Stimulated activated naive CD4-positive, alpha-beta T cell (primary cell): ENCODE data around the gene ERCC3.
"Not testable (repeated sequence)": the region's sequence is repeated elsewhere in the genome, so short reads cannot be mapped to it uniquely, and the experiment has no call there.

Source experiments
- DNase-seq, 6 experiments: peaks; one replicate each; lab custom pipeline; 2025; lab: John Stamatoyannopoulos, UW

ERCC3 gene

GRCh38 chr2:127226132-127226519 lies 67.8 kb downstream of the ERCC3 start:
- no peak for DNase-seq

- no peak for DNase-seq
Observed at GRCh38 chr2:127225186-127225960, 68.6 kb downstream of the ERCC3 start.

DNA sequence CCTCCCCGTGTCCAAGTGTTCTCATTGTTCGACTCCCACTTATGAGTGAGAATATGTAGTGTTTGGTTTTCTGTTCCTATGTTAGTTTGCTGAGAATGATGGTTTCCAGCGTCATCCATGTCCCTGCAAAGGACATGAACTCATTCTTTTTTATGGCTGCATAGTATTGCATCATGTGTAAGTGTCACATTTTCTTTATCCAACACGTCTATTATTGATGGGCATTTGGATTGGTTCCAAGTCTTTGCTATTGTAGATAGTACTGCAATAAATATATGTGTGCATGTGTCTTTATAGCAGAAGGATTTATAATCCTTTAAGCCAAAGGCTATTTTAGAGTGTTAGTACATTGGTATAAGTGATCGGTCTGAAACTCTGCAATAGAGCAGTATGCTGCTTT lies 69.8 kb downstream of the ERCC3 start:
- DNase-seq: not testable (repeated sequence)

DNA sequence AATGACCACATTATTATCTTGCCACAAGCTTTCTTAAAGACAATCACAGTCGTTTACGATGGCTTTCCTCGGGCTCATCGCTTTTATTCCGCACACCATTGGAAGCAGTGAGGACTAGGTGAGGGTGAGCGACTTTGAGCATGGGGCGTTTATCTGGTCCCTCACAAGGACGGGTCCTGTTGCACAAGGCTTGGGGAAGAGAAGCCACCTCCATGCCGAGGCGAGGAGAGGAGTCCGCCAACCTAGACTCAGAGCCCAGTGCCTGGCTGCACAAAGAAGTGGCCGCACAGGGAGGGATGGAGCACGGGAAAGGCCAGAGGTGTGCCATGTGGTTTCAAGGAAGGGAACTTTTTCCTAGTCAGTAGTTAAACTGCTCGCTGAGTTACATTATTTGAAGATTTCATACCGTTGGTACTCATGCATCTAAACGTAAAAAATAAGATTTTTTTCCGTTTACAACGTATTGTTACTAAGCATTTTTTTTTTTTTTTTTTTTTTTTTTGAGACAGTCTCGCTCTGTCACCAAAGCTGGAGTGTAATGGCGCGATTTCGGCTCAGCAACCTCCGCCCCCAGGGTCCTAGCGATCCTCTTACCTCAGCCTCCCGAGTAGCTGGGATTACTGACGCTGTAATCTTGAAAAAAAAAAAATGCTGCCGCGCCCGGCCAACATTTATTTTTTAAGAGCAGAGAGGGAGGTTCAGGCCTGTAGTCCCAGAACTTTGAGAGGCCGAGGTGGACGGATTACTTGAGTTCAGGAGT lies 73.0 kb downstream of the ERCC3 start:
- no peak for DNase-seq

DNA sequence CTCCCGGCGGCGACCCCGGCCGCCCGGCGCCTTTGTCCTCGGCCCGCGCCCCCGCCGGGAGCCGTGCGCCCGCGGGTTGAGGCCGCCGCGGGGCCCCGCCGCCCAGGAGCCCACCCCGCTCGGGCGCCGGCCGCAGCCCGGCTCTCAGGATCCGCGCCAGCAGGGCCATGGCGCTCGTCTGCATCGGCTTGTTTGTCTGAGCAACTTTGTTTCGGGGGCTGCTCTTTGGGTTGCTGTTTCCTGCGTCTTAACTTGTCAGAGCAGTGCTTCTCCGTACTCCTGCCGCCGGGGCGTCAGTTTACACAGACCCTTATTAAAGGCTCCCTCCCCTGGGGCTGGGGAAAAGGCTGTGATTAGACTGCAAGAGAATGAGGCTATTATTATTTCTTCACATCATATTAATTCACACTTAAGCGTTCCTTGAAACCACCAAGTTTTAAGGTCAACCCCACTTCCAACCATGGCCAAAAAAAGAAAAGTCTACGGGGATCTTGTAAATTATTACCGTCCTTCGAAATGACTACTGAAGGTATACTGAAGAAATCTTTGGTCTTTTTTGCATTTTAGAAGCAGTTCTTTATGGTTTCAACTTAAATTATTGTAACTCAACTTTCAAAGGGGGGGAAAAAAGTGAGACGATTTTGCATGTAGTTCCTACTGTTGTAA lies 73.7 kb downstream of the ERCC3 start, which contains the start of gene CYP27C1:
TSS of gene CYP27C1 (minus strand) at position 198 of the 666 bp plus-strand sequence. CDS start at position 169, 29 bp downstream.
- DNase-seq: no peak

GRCh38 chr2:127219171-127220070 lies 74.5 kb downstream of the ERCC3 start:
- no peak for DNase-seq

- DNase-seq: no peak
Observed at GRCh38 chr2:127218812-127219170, 75.2 kb downstream of the ERCC3 start.

DNA sequence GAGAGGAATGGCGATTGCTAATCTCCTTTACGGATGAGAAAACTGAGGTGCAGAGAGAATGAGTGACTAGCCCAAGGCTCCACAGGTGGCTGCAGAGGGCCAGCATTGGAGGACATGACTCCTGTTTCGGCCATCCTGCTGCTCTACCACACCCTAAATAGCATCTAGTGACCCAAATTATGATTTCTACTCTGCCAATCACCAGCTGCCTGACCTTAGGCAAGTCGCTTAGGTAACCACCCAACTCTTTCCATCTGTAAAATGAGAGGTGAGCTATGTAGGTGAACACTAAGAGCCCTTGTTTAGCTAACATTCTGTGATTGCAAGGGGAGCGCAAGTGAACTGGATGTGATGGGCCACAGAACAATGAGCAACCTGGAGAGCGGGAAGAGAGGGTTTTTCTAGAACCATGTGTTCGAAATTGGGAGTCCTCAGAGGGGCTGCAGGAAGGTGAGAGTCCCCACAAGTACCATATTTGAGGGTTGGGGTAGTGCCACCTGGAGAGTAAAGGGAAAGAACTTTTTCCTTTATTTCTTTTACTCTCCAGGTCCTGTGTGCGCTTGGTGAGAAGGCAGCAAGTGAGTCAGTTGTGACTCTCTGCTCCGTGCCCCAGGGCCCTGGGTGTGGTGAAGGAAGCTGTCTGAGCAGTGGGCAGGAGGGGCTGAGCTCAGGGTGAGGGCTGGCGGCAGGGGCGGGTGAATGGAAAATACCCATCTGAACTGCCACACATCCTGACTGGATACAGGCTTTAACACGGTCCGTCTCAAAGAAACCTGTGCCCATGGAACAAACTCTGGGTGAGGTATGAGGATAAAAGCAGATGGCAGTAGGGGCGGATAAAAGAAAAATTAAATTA lies 76.2 kb downstream of the ERCC3 start:
- DNase-seq: no peak

DNA sequence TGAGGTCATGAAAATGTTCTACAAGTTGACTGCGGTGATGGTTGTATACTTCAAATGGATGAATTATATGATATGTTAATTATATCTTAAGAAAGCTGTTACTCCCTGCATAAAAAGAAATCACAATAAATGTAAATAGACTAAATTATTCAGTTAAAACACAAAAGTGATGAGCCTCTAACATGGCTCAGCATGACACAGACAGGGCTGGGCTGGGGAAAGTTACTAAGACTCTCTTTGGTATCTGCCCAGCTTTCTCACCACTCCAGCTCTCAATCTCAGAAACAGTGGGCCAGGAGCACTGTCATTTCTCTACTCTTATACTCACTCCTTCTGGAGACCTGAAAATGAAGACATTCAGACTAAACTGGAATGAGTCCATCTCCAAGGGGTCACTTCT lies 77.4 kb downstream of the ERCC3 start:
- DNase-seq: no peak

- DNase-seq: no peak
Observed at GRCh38 chr2:127216095-127216494, 77.8 kb downstream of the ERCC3 start.

DNA sequence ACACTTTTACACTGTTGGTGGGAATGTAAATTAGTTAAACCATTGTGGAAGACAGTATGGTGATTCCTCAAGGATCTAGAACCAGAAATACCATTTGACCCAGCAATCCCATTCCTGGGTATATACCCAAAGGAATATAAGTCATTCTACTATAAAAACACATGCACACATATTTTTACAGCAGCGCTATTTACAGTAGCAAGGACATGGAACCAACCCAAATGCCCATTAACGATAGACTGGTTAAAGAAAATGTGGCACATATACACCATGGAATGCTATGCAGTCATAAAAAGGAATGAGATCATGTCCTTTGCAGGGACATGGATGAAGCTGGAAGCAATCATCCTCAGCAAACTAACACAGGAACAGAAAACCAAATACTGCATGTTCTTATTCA lies 79.7 kb downstream of the ERCC3 start:
- DNase-seq: not testable (repeated sequence)

GRCh38 chr2:127208313-127208712 lies 85.6 kb downstream of the ERCC3 start:
- no peak for DNase-seq
